ENCODE data around the gene CCDC157. TPM values are rescaled to one million over a fixed set of nuclear protein-coding genes. Genes with fewer than 3 reads are reported as not detected.
A peak's percentile ranks its signal among the peaks of the same experiment; 100 is the strongest.

Gene CCDC157
- polyA plus RNA-seq, 1 donor from 2014 or later, result 32.2 TPM

DNA sequence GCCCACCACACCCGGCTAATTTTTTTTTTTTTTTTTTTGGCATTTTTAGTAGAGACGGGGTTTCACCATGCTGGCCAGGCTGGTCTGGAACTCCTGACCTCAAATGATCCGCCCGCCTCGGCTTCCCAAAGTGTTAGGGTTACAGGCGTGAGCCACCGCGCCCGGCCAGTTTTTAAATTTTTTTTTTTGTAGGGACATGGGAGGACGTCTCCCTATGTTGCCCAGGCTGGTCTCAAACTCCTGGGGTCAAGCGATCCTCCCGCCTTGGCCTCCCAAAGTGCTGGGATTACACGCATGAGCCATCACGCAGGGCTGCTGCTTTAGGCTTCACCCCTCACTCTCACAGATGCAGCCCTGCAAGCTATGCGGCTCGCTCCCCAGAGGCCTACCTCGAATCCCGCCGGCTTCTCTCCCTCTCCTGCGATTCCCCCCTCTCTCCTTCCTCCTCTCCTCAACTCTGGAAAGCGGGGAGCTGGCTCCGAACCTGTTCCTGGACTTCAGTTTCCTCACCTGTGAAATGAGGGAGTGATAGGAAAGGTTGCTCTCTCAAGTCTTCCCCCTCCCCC is 926 bp downstream of the CCDC157 start:
- Histone ChIP-seq H3K4me3 (ENCODE audit: low read length) (peak overlapping the region; percentile 89), H3K9ac (ENCODE audit: low read length) (peak overlapping the region; percentile 99), H4K20me1 (ENCODE audit: insufficient read depth) (peaks cover 8% of the 10 kb centered on the region), H3K27me3 (ENCODE audit: insufficient read depth, low read depth, low read length) (no peaks in the 10 kb centered on the region), H3K9me3 (ENCODE audit: low read length) (no peaks in the 10 kb centered on the region), H3K79me2 (replicated peaks; ENCODE audit: insufficient read depth, low read length) (peaks cover 28% of the 10 kb centered on the region), H2AFZ (ENCODE audit: low read depth, low read length) (no peak overlapping the region), H3K27ac (ENCODE audit: low read length) (peak overlapping the region; percentile 98), H3K4me2 (ENCODE audit: low read length) (peak overlapping the region; percentile 76), H3K36me3 (ENCODE audit: insufficient read depth, low read length) (no peaks in the 10 kb centered on the region), H3K9me2 (ENCODE audit: insufficient read depth, low read length) (no peaks in the 10 kb centered on the region), H3F3A (ENCODE audit: insufficient read depth, low read length, poor library complexity, severe bottlenecking) (no peaks in the 10 kb centered on the region)
- TF ChIP-seq EP300 (conservative IDR thresholded peaks at IDR 0.05; ENCODE audit: poor library complexity, severe bottlenecking) (no peak), SMC3 (conservative IDR thresholded peaks at IDR 0.05; ENCODE audit: poor library complexity) (no peak), MXI1 (conservative IDR thresholded peaks at IDR 0.05; ENCODE audit: poor library complexity, severe bottlenecking) (no peak), TAF1 (IDR thresholded peaks at IDR 0.05; ENCODE audit: low read depth) (no peak), RAD21 (conservative IDR thresholded peaks at IDR 0.05) (no peak), REST (IDR thresholded peaks at IDR 0.05; ENCODE audit: borderline replicate concordance) (no peak), EZH2 (IDR thresholded peaks at IDR 0.05; ENCODE audit: borderline replicate concordance, insufficient read depth, low read length, poor library complexity, severe bottlenecking) (no peak), POLR2AphosphoS5 (IDR thresholded peaks at IDR 0.05) (no peak)
- TF ChIP-seq, protein P1, sequence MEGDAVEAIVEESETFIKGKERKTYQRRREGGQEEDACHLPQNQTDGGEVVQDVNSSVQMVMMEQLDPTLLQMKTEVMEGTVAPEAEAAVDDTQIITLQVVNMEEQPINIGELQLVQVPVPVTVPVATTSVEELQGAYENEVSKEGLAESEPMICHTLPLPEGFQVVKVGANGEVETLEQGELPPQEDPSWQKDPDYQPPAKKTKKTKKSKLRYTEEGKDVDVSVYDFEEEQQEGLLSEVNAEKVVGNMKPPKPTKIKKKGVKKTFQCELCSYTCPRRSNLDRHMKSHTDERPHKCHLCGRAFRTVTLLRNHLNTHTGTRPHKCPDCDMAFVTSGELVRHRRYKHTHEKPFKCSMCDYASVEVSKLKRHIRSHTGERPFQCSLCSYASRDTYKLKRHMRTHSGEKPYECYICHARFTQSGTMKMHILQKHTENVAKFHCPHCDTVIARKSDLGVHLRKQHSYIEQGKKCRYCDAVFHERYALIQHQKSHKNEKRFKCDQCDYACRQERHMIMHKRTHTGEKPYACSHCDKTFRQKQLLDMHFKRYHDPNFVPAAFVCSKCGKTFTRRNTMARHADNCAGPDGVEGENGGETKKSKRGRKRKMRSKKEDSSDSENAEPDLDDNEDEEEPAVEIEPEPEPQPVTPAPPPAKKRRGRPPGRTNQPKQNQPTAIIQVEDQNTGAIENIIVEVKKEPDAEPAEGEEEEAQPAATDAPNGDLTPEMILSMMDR (IDR thresholded peaks at IDR 0.05; ENCODE audit: poor library complexity, severe bottlenecking), result no peak

DNA sequence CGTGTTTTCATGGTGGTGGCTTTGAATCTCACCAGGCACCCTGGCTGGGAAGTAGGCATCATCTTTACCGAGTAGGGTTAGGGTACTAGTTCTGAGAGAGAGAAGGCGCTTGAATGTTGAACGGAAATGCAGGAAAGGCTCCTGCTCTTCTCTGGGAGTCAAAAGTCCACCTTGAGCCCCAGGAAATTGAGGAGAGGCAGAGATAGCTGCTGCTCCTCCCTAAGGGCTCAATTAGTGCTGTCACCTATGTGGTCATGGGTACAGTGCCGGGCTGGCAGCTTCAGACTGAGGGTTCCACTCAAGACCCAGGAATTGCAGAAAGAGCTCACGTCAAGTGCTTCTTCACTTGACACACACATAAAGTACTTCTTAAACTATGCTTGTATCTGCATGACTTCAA is 1.7 kb downstream of the CCDC157 start:
- H3K79me2 ChIP-seq (replicated peaks; ENCODE audit: insufficient read depth, low read length), result peaks cover 27% of the 10 kb centered on the region
- no peaks in the 10 kb centered on the region for H3K27me3 ChIP-seq (ENCODE audit: insufficient read depth, low read depth, low read length)
- no peak overlapping the region for H3K9ac ChIP-seq (ENCODE audit: low read length)
- H3F3A ChIP-seq (ENCODE audit: insufficient read depth, low read length, poor library complexity, severe bottlenecking), result no peaks in the 10 kb centered on the region
- H4K20me1 ChIP-seq (ENCODE audit: insufficient read depth), result peaks cover 8% of the 10 kb centered on the region
- H2AFZ ChIP-seq (ENCODE audit: low read depth, low read length), result no peak overlapping the region
- no peaks in the 10 kb centered on the region for H3K9me2 ChIP-seq (ENCODE audit: insufficient read depth, low read length)
- H3K4me3 ChIP-seq (ENCODE audit: low read length), result peak overlapping the region; percentile 89
- no peak overlapping the region for H3K4me2 ChIP-seq (ENCODE audit: low read length)
- no peak for TF ChIP-seq EP300 (conservative IDR thresholded peaks at IDR 0.05; ENCODE audit: poor library complexity, severe bottlenecking)
- no peak for TF ChIP-seq REST (IDR thresholded peaks at IDR 0.05; ENCODE audit: borderline replicate concordance)
- TF ChIP-seq TAF1 (IDR thresholded peaks at IDR 0.05; ENCODE audit: low read depth), result no peak
- no peak for TF ChIP-seq RAD21 (conservative IDR thresholded peaks at IDR 0.05)
- no peak for TF ChIP-seq MXI1 (conservative IDR thresholded peaks at IDR 0.05; ENCODE audit: poor library complexity, severe bottlenecking)
- no peak for TF ChIP-seq EZH2 (IDR thresholded peaks at IDR 0.05; ENCODE audit: borderline replicate concordance, insufficient read depth, low read length, poor library complexity, severe bottlenecking)
- TF ChIP-seq POLR2AphosphoS5 (IDR thresholded peaks at IDR 0.05), result no peak
- TF ChIP-seq, protein P1 (IDR thresholded peaks at IDR 0.05; ENCODE audit: poor library complexity, severe bottlenecking), result no peak
- TF ChIP-seq SMC3 (conservative IDR thresholded peaks at IDR 0.05; ENCODE audit: poor library complexity), result no peak
- H3K36me3 ChIP-seq (ENCODE audit: insufficient read depth, low read length), result no peaks in the 10 kb centered on the region
- no peak overlapping the region for H3K27ac ChIP-seq (ENCODE audit: low read length)
- no peaks in the 10 kb centered on the region for H3K9me3 ChIP-seq (ENCODE audit: low read length)
